HL-60 (cell line): ENCODE data around the gene RDX.
"Not testable (repeated sequence)": the region's sequence is repeated elsewhere in the genome, so short reads cannot be mapped to it uniquely, and the experiment has no call there.

ENCODE experiments used
- DNase-seq, 2 experiments: peaks; one replicate each; pipeline ENCODE4 v3.0.0-alpha.2; 2010 to 2020; ENCODE audit warnings: low read depth in 1 of 2, low spot score in 1 of 2
- H3K27ac ChIP-seq: fragments of 250-450 bp; sonication (Bioruptor Pico); replicated peaks from 2 replicates; pipeline ENCODE4 v1.5.1; 2020; ENCODE audit warnings: mild to moderate bottlenecking, moderate library complexity
- H3K27me3 ChIP-seq: fragments of 250-450 bp; sonication (Bioruptor Pico); 2 replicates; pipeline ENCODE4 v1.5.1; 2021; ENCODE audit warnings: mild to moderate bottlenecking, moderate library complexity; ENCODE audit not compliant: insufficient read depth, poor library complexity, severe bottlenecking
- H3K4me3 ChIP-seq: replicated peaks from 2 replicates; pipeline ENCODE4 v1.5.1; 2011; ENCODE audit warnings: mild to moderate bottlenecking, control low read depth, low read length; ENCODE audit not compliant: insufficient read depth
- GABPA ChIP-seq: IDR thresholded peaks from 2 replicates; pipeline ENCODE4 v1.6.1; 2012; ENCODE audit warnings: low read depth
- POLR2AphosphoS5 ChIP-seq: IDR thresholded peaks from 2 replicates; pipeline ENCODE4 v1.6.1; 2012; ENCODE audit warnings: low read depth
- SPI1 ChIP-seq: IDR thresholded peaks from 2 replicates; pipeline ENCODE4 v1.6.1; 2012; ENCODE audit warnings: low read depth, mild to moderate bottlenecking, borderline replicate concordance
- TF ChIP-seq, protein P1 (sequence below): IDR thresholded peaks from 2 replicates; pipeline ENCODE4 v1.6.1; 2012; ENCODE audit warnings: low read depth; ENCODE audit not compliant: insufficient replicate concordance
- TF ChIP-seq, protein P2 (sequence below): IDR thresholded peaks from one replicate; pipeline ENCODE4 v1.5.1; 2011; ENCODE audit warnings: low read length, control low read depth, inconsistent platforms; ENCODE audit not compliant: insufficient read depth

The RDX gene

DNA sequence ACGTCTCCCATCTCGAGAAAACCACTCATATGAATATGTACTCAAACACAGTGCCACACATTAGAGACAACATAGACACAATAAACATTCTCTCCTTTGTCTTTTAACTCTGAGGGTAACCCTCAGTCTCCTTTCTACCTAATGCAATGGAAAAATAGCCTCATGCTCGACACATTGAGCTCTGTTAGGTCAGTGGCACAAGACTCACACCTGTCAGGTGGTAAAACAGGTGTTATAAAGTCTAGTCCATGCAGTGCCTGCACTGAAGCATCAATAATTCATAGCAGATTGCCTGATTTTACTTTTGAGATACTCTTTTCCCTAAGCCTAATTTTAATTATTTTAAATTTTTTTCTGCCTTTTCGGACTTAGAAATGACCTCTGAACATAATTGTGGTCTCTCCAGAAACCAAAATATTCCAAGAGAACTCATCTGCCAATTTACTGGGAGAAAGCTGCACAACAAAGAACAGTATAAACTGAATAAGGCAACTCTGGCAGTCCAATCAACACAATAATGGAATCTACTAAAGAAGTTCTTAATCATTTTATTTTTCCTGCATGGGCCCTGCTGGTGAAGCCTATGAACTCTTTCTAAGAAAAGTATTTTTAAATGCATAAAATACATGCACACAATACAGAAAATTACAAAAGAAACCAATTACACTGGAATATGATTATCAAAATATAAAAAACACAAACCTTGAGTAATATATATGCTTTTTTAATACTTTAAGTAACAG lies 9.9 kb downstream of the RDX start:
- Histone ChIP-seq H3K27me3 (no peaks in the 10 kb centered on the region), H3K4me3 (no peak overlapping the region), H3K27ac (no peak overlapping the region)
- TF ChIP-seq, protein P1, sequence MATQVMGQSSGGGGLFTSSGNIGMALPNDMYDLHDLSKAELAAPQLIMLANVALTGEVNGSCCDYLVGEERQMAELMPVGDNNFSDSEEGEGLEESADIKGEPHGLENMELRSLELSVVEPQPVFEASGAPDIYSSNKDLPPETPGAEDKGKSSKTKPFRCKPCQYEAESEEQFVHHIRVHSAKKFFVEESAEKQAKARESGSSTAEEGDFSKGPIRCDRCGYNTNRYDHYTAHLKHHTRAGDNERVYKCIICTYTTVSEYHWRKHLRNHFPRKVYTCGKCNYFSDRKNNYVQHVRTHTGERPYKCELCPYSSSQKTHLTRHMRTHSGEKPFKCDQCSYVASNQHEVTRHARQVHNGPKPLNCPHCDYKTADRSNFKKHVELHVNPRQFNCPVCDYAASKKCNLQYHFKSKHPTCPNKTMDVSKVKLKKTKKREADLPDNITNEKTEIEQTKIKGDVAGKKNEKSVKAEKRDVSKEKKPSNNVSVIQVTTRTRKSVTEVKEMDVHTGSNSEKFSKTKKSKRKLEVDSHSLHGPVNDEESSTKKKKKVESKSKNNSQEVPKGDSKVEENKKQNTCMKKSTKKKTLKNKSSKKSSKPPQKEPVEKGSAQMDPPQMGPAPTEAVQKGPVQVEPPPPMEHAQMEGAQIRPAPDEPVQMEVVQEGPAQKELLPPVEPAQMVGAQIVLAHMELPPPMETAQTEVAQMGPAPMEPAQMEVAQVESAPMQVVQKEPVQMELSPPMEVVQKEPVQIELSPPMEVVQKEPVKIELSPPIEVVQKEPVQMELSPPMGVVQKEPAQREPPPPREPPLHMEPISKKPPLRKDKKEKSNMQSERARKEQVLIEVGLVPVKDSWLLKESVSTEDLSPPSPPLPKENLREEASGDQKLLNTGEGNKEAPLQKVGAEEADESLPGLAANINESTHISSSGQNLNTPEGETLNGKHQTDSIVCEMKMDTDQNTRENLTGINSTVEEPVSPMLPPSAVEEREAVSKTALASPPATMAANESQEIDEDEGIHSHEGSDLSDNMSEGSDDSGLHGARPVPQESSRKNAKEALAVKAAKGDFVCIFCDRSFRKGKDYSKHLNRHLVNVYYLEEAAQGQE = no peak
- TF ChIP-seq POLR2AphosphoS5 (no peak), GABPA (no peak), SPI1 (no peak)
- TF ChIP-seq, protein P2, sequence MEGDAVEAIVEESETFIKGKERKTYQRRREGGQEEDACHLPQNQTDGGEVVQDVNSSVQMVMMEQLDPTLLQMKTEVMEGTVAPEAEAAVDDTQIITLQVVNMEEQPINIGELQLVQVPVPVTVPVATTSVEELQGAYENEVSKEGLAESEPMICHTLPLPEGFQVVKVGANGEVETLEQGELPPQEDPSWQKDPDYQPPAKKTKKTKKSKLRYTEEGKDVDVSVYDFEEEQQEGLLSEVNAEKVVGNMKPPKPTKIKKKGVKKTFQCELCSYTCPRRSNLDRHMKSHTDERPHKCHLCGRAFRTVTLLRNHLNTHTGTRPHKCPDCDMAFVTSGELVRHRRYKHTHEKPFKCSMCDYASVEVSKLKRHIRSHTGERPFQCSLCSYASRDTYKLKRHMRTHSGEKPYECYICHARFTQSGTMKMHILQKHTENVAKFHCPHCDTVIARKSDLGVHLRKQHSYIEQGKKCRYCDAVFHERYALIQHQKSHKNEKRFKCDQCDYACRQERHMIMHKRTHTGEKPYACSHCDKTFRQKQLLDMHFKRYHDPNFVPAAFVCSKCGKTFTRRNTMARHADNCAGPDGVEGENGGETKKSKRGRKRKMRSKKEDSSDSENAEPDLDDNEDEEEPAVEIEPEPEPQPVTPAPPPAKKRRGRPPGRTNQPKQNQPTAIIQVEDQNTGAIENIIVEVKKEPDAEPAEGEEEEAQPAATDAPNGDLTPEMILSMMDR = no peak
- no peak for DNase-seq

DNA sequence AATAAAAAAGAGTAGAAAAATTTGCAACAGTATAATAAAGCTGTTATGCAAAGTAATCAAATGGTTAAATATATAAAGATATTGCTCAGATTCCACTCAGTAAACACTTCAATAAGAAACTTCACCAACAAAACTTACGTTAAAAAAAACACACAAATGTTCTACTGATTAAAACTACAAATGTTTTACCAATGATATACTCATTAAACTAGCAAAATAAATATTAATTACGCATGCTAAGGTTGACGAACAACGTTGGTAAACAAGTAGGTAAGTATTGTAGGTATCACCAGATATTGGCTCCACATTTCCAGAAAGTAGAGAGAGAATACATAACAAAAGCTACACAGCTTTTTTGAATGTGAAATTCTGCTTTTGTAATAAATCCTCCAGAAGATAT lies 12.6 kb downstream of the RDX start:
- H3K27me3 ChIP-seq = no peaks in the 10 kb centered on the region
- DNase-seq = no peak
- no peak overlapping the region for H3K27ac ChIP-seq
- TF ChIP-seq POLR2AphosphoS5 (no peak), GABPA (no peak), SPI1 (no peak)
- TF ChIP-seq, protein P1 = no peak
- TF ChIP-seq, protein P2 = no peak
- no peak overlapping the region for H3K4me3 ChIP-seq

DNA sequence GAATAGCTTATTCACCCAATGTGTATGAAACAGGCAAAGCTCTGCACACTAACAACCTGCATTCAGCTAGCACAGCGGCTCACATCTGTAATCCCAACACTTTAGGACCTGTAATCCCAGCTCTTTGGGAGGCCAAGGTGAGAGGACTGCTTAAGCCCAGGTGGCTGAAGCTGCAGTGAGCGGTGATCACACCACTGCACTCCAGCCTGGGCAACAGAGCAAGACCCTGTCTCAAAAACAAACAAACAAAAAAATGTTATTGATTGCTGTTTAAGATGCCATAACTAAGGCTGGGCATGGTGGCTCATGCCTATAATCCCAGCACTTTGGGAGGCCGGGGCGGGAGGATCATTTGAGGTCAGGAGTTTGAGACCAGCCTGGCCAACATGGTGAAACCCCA lies 15.8 kb downstream of the RDX start:
- DNase-seq, H3K27ac ChIP-seq, H3K27me3 ChIP-seq, H3K4me3 ChIP-seq: not testable (repeated sequence)

DNA sequence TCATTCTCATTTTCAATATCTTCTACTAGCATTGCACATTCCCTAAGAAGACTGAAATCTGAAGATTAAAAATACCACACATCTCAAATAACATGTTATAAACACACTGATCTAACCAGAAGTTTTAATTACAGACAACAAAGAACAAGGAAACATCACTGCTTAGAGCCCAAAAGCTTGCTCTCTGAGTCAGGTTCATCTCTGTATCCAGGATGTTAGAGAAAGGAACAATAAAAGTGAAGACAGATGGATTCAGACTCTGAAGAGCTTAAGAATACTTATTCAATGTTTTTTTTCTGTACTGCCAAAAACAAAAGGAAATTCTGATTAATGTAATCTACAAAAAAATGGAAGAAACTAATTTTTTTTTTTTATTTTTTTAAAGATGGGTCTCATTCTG lies 16.5 kb downstream of the RDX start:
- Histone ChIP-seq H3K27ac (no peak overlapping the region), H3K4me3 (no peak overlapping the region), H3K27me3 (no peaks in the 10 kb centered on the region)
- DNase-seq = no peak
- TF ChIP-seq, protein P2 = no peak
- TF ChIP-seq POLR2AphosphoS5 (no peak), SPI1 (no peak)
